ENCODE measurements around the gene GDNF. TPM values are rescaled to one million over a fixed set of nuclear protein-coding genes. Genes with fewer than 3 reads are reported as not detected.

Gene GDNF
- polyA plus RNA-seq, 3 donors, result not detected

- H3K4me3 Mint-ChIP-seq, result no peak overlapping the region
Observed at GRCh38 chr5:37825334-37825915, 14.4 kb downstream of the GDNF start.

DNA sequence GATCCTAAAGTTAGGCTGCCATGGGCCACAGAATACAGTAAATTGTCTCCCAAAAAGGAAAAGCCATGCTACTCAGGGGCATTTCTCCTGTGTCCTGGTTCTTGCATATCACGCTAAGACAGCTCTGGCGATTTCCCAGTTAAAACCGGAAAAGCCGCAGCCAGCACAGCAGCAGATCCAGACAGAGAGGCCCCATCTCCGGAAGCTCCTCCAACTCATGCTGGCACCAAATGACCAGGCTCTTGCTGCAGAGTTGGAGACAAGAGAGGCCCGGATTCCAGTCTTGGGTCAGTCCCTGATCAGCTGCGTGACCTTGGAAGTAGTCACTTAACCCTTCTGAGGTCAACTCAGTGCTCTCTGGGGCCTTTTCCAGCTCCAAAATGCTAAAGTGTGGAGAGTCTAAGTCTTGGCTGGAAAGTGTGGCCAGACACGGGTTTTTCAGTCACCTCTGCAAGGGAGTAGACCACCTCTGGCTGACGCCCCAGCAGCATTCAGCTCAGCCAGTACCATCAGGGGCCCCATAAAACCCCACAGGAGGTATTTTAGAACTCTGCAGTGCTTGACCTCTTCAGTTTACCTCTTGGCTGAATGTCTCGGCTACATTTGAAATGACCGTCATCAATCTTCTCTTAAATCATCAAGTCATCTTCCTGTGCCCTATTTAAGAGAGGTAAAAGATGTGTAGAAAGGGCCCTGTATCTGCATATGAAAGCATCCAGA, 16.2 kb downstream of the GDNF start:
- no peaks in the 10 kb centered on the region for H3K79me2 ChIP-seq (ENCODE audit: insufficient read depth, low read length)
- H3K4me2 ChIP-seq (replicated peaks; ENCODE audit: extremely low read depth, low read length, poor library complexity, severe bottlenecking), result no peak overlapping the region
- no peaks in the 10 kb centered on the region for H3K4me1 ChIP-seq (ENCODE audit: control insufficient read depth in 1 of 2, insufficient read depth in 2 of 2, low read length in 2 of 2)
- no peak overlapping the region for H3K27ac Mint-ChIP-seq
- H3K4me1 Mint-ChIP-seq, result no peaks in the 10 kb centered on the region
- peaks cover 0 to 4% (median 0%) of the 10 kb centered on the region in 7 donors for H3K9me3 Mint-ChIP-seq
- intact Hi-C loops (cut with micrococcal nuclease), result no loop called here
- H3K9ac ChIP-seq (ENCODE audit: insufficient read depth, low read length, poor library complexity, severe bottlenecking), result no peak overlapping the region
- 90% methylated on average over 8 of the region's 11 CpGs for WGBS (ENCODE audit: insufficient coverage)
- no peak overlapping the region for H3K27ac ChIP-seq (ENCODE audit: low read depth in 1 of 2, low read length in 2 of 2)
- H3K27me3 Mint-ChIP-seq (ENCODE audit: low read depth in 3 of 3), result peaks cover 3 to 19% (median 15%) of the 10 kb centered on the region in 3 donors
- no peak for DNase-seq
- H3K36me3 ChIP-seq (replicated peaks in 1 of 2; ENCODE audit: control insufficient read depth in 1 of 2, insufficient read depth in 2 of 2, low read length in 2 of 2), result no peaks in the 10 kb centered on the region
- no peaks in the 10 kb centered on the region for H4K20me1 ChIP-seq (ENCODE audit: insufficient read depth, low read length)
- H3K27me3 ChIP-seq (ENCODE audit: control insufficient read depth in 2 of 2, insufficient read depth in 2 of 2, low read length in 2 of 2), result peaks cover 2 to 7% of the 10 kb centered on the region in 2 donors
- H3K4me3 Mint-ChIP-seq, result no peak overlapping the region
- H3K4me3 ChIP-seq (replicated peaks in 1 of 3; ENCODE audit: low read depth in 2 of 3, low read length in 3 of 3), result no peak overlapping the region
- no peaks in the 10 kb centered on the region for H3K36me3 Mint-ChIP-seq
- no peaks in the 10 kb centered on the region for H3K9me3 ChIP-seq (replicated peaks in 1 of 2; ENCODE audit: control insufficient read depth in 1 of 2, insufficient read depth in 1 of 2, low read length in 2 of 2)
- TF ChIP-seq, protein P1, sequence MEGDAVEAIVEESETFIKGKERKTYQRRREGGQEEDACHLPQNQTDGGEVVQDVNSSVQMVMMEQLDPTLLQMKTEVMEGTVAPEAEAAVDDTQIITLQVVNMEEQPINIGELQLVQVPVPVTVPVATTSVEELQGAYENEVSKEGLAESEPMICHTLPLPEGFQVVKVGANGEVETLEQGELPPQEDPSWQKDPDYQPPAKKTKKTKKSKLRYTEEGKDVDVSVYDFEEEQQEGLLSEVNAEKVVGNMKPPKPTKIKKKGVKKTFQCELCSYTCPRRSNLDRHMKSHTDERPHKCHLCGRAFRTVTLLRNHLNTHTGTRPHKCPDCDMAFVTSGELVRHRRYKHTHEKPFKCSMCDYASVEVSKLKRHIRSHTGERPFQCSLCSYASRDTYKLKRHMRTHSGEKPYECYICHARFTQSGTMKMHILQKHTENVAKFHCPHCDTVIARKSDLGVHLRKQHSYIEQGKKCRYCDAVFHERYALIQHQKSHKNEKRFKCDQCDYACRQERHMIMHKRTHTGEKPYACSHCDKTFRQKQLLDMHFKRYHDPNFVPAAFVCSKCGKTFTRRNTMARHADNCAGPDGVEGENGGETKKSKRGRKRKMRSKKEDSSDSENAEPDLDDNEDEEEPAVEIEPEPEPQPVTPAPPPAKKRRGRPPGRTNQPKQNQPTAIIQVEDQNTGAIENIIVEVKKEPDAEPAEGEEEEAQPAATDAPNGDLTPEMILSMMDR (IDR thresholded peaks at IDR 0.05), result no peak
- H2AFZ ChIP-seq (ENCODE audit: insufficient read depth, low read depth, low read length, poor library complexity, severe bottlenecking), result no peak overlapping the region

More at GRCh38 chr5:37825334-37825915, 14.4 kb downstream of the GDNF start:
- H3K36me3 Mint-ChIP-seq, result no peaks in the 10 kb centered on the region
- TF ChIP-seq, protein P1 (IDR thresholded peaks at IDR 0.05), result no peak
- no peaks in the 10 kb centered on the region for H3K9me3 ChIP-seq (replicated peaks in 1 of 2; ENCODE audit: control insufficient read depth in 1 of 2, insufficient read depth in 1 of 2, low read length in 2 of 2)
- H3K79me2 ChIP-seq (ENCODE audit: insufficient read depth, low read length), result no peaks in the 10 kb centered on the region
- H3K4me1 ChIP-seq (ENCODE audit: control insufficient read depth in 1 of 2, insufficient read depth in 2 of 2, low read length in 2 of 2), result no peaks in the 10 kb centered on the region
- no peak overlapping the region for H3K4me2 ChIP-seq (replicated peaks; ENCODE audit: extremely low read depth, low read length, poor library complexity, severe bottlenecking)
- no peak overlapping the region for H3K4me3 ChIP-seq (replicated peaks in 1 of 3; ENCODE audit: low read depth in 2 of 3, low read length in 3 of 3)
- no peak overlapping the region for H3K9ac ChIP-seq (ENCODE audit: insufficient read depth, low read length, poor library complexity, severe bottlenecking)
- H3K27ac Mint-ChIP-seq, result no peak overlapping the region
- H3K27me3 Mint-ChIP-seq (ENCODE audit: low read depth in 3 of 3), result peaks cover 9 to 26% (median 18%) of the 10 kb centered on the region in 3 donors
- peaks cover 4 to 15% of the 10 kb centered on the region in 2 donors for H3K27me3 ChIP-seq (ENCODE audit: control insufficient read depth in 2 of 2, insufficient read depth in 2 of 2, low read length in 2 of 2)
- no peaks in the 10 kb centered on the region for H3K36me3 ChIP-seq (replicated peaks in 1 of 2; ENCODE audit: control insufficient read depth in 1 of 2, insufficient read depth in 2 of 2, low read length in 2 of 2)
- H4K20me1 ChIP-seq (ENCODE audit: insufficient read depth, low read length), result no peaks in the 10 kb centered on the region
- H3K4me1 Mint-ChIP-seq, result no peaks in the 10 kb centered on the region
- no peak overlapping the region for H2AFZ ChIP-seq (ENCODE audit: insufficient read depth, low read depth, low read length, poor library complexity, severe bottlenecking)
- WGBS (ENCODE audit: insufficient coverage), result no CpG with 5 or more reads among the region's 2 CpGs
- intact Hi-C loops (cut with micrococcal nuclease), result no loop called here
- no peak for DNase-seq
- peaks cover 0 to 4% (median 0%) of the 10 kb centered on the region in 7 donors for H3K9me3 Mint-ChIP-seq
- H3K27ac ChIP-seq (ENCODE audit: low read depth in 1 of 2, low read length in 2 of 2), result no peak overlapping the region
